HepG2 (cell line): Measurements from ENCODE around the gene CDK10. TPM values are rescaled to one million over a fixed set of nuclear protein-coding genes. Genes with fewer than 3 reads are reported as not detected.
A peak's percentile ranks its signal among the peaks of the same experiment; 100 is the strongest.

Experiments used
- ATAC-seq: fragments of 200-7000 bp; cut with Tn5 transposase; 3 replicates; pipeline ENCODE4 v1.9.1; 2020; ENCODE audit warnings: mild to moderate bottlenecking, moderate library complexity
- BruUV-seq: library from RNA; stranded (reverse); fragments of 400-500 nt; replicated peaks from 2 replicates; lab custom pipeline; 2021; lab: Mats Ljungman, UMichigan
- CTCF ChIA-PET: fragments of 300-600 bp; formaldehyde crosslinking; extraction: SDS; loops from one replicate; lab custom pipeline; 2021; ENCODE audit warnings: low total read pairs, inconsistent platforms, low intra/inter-chr PET ratio; lab: Yijun Ruan, JAX
- POLR2A ChIA-PET: fragments of 350-600 bp; sonication (Branson Sonifier 250); formaldehyde crosslinking; loops from one replicate; lab custom pipeline; 2020; ENCODE audit warnings: antibody characterized with exemption, inconsistent platforms; lab: Yijun Ruan, JAX
- DNase-seq: peaks from one replicate; pipeline ENCODE4 v3.0.0-alpha.2; 2015; ENCODE audit warnings: low spot score
- FAIRE-seq: peaks from 3 replicates; lab custom pipeline; 2011; peaks lifted over from hg19 to GRCh38; lab: Jason Lieb, UNC
- H2AFZ ChIP-seq: one replicate; pipeline ENCODE4 v1.6.1; 2011; ENCODE audit warnings: low read length, inconsistent platforms
- H3K27ac ChIP-seq: fragments of 300-600 bp; 3 replicates; pipeline ENCODE4 v1.8.0; 2011; ENCODE audit warnings: mixed run types, mild to moderate bottlenecking, mixed read lengths, low read length, inconsistent platforms; ENCODE audit not compliant: insufficient read depth; ENCODE audit errors: extremely low read length
- H3K27me3 ChIP-seq, 2 experiments: fragments of 200-600 bp in 1 of 2; 2 replicates in 1 of 2; 3 replicates in 1 of 2; pipeline versions ENCODE4 v1.6.0 to v1.8.0; 2011; ENCODE audit warnings: low read length in 2 of 2, mild to moderate bottlenecking in 2 of 2, moderate library complexity in 2 of 2, inconsistent platforms in 1 of 2; ENCODE audit not compliant: insufficient read depth in 2 of 2, control insufficient read depth in 1 of 2
- H3K36me3 ChIP-seq, 2 experiments: fragments of 200-600 bp in 1 of 2; replicated peaks in 1 of 2; 2 replicates in 1 of 2; 3 replicates in 1 of 2; pipeline versions ENCODE4 v1.5.1 to v1.8.0; 2011; ENCODE audit warnings: low read length in 2 of 2, inconsistent platforms in 1 of 2; ENCODE audit not compliant: insufficient read depth in 2 of 2, control insufficient read depth in 1 of 2
- H3K4me1 ChIP-seq: 2 replicates; pipeline ENCODE4 v1.5.1; 2012; ENCODE audit warnings: low read length, inconsistent platforms; ENCODE audit not compliant: insufficient read depth
- H3K4me2 ChIP-seq: 2 replicates; pipeline ENCODE4 v1.6.0; 2011; ENCODE audit warnings: low read depth, low read length, inconsistent platforms
- H3K4me3 ChIP-seq, 3 experiments: fragments of 200-600 bp in 1 of 3; sonication (generic), shearing (Covaris generic) in 1 of 3; replicated peaks in 1 of 3; 2 replicates each; pipeline ENCODE4 v1.5.1; 2011 to 2016; ENCODE audit warnings: low read length in 3 of 3, inconsistent platforms in 2 of 3, low read depth in 2 of 3, mild to moderate bottlenecking in 2 of 3, control low read depth in 1 of 3, mixed read lengths in 1 of 3; ENCODE audit not compliant: insufficient read depth in 1 of 3
- H3K79me2 ChIP-seq: one replicate; pipeline ENCODE4 v1.6.1; 2011; ENCODE audit warnings: low read length, inconsistent platforms; ENCODE audit not compliant: insufficient read depth
- H3K9ac ChIP-seq: 2 replicates; pipeline ENCODE4 v1.6.0; 2011; ENCODE audit warnings: mild to moderate bottlenecking, low read depth, low read length, inconsistent platforms; ENCODE audit not compliant: insufficient read depth
- H3K9me3 ChIP-seq: 2 replicates; pipeline ENCODE4 v1.5.1; 2012; ENCODE audit warnings: mild to moderate bottlenecking, low read length
- H4K20me1 ChIP-seq: 2 replicates; pipeline ENCODE4 v1.6.0; 2011; ENCODE audit warnings: inconsistent platforms, mild to moderate bottlenecking, low read length, moderate library complexity; ENCODE audit not compliant: insufficient read depth
- ASH2L ChIP-seq: fragments of 300-600, 200-600 bp; sonication (generic); IDR thresholded peaks from 2 replicates; pipeline ENCODE4 v1.7.0; 2017; ENCODE audit warnings: low read depth, mild to moderate bottlenecking, moderate library complexity, mixed read lengths, low read length; ENCODE audit not compliant: insufficient read length
- RBFOX2 ChIP-seq: fragments of 200-400 bp; formaldehyde crosslinking; IDR thresholded peaks from 2 replicates; pipeline ENCODE4 v1.6.1; 2017; ENCODE audit warnings: low read depth, mild to moderate bottlenecking, low read length
- SOX5 ChIP-seq: IDR thresholded peaks from 2 replicates; pipeline ENCODE4 v1.6.1; 2016; ENCODE audit warnings: borderline replicate concordance
- YEATS4 ChIP-seq: sonication (generic); formaldehyde crosslinking; IDR thresholded peaks from 2 replicates; pipeline ENCODE4 v1.4.0; 2020; ENCODE audit warnings: missing genetic modification reagents, borderline replicate concordance
- ZNF605 ChIP-seq: sonication (generic); formaldehyde crosslinking; IDR thresholded peaks from 2 replicates; pipeline ENCODE4 v1.8.0; 2022; ENCODE audit warnings: mild to moderate bottlenecking, missing genetic modification reagents
- WGBS: methylation state at CpG from one replicate; pipeline ENCODE4 v1.1.6; 2017; ENCODE audit warnings: low lambda C conversion rate; 5-methylcytosine and 5-hydroxymethylcytosine counted together
- in situ Hi-C: cut with HindIII; loops from 2 replicates; pipeline ENCODE4 v1.10.0; 2017; ENCODE audit warnings: low pct_unique_long_range_greater_than_20kb; ENCODE audit not compliant: extremely low pct_ligation_motif_present
- intact Hi-C: fragments of 100-400 bp; cut with micrococcal nuclease; formaldehyde crosslinking; loops from one replicate; pipeline ENCODE4 v1.10.0; 2022; ENCODE audit not compliant: unreplicated experiment
- polyA plus RNA-seq, 8 experiments: library from polyadenylated mRNA; depleted of rRNA in 3 of 8; stranded (reverse) in 7 of 8; unstranded in 1 of 8; fragments of >200 nt; fragmentation: Illumina TruSeq in 4 of 8; extraction: Trizol in 4 of 8; gene quantifications; 2 replicates each; pipeline versions ENCODE4 v1.2.1 to v1.2.3, GENCODE V29; 2011 to 2016; ENCODE audit warnings: low read depth in 4 of 8, missing spikeins in 1 of 8, mixed read lengths in 1 of 8; ENCODE audit not compliant: insufficient read depth in 1 of 8
- total RNA-seq, 5 experiments: library from RNA; depleted of rRNA; stranded (reverse); fragments of >200 nt; fragmentation: Illumina TruSeq; extraction: Trizol; gene quantifications; 2 replicates each; pipeline ENCODE4 v1.2.3, GENCODE V29; 2016; ENCODE audit warnings: low read depth in 1 of 5
- TF ChIP-seq, protein P1 (sequence below): sonication (generic); formaldehyde crosslinking; IDR thresholded peaks from 2 replicates; pipeline ENCODE4 v1.5.0; 2020; ENCODE audit warnings: mild to moderate bottlenecking, missing genetic modification reagents, moderate library complexity
- TF ChIP-seq, protein P2 (sequence below): sonication (generic); formaldehyde crosslinking; IDR thresholded peaks from 2 replicates; pipeline ENCODE4 v1.5.1; 2020; ENCODE audit warnings: missing genetic modification reagents, mild to moderate bottlenecking, borderline replicate concordance
- TF ChIP-seq, protein P3 (sequence below): sonication (generic); formaldehyde crosslinking; conservative IDR thresholded peaks from 2 replicates; pipeline ENCODE4 v1.5.0; 2020; ENCODE audit warnings: missing genetic modification reagents

The CDK10 gene
- total and polyA plus RNA-seq, 2 of the 13 experiments (the other 11 are each of a cell fraction or from before 2014, with no cell fraction given), result 2.5 to 3.9 TPM

DNA sequence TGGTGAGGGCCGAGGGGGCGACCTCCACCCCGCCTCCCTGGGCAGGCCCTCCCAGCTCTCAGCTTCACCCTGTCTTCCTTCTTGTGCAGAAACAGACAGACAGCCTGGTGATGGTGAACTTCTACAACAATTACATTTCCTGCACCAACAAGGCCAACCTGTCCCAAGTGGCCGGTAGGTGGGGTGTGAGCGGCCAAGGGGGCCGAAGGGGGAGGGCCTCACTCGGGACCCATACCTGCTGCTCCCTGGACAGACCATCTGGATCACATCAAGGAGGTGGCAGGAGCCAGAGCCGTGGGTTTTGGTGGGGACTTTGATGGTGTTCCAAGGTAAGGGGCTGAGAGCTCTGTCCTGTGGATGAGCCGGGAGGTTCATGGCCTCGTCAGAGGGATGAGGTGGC, 49.1 kb upstream of the CDK10 start:
- H3K4me1 ChIP-seq, result peaks cover 32% of the 10 kb centered on the region
- H3K27ac ChIP-seq, result no peak overlapping the region
- H3K9ac ChIP-seq, result no peak overlapping the region
- FAIRE-seq (no peak), DNase-seq (no peak), ATAC-seq (peak; percentile 8)
- no peaks in the 10 kb centered on the region for H4K20me1 ChIP-seq
- no peak overlapping the region for H3K4me3 ChIP-seq
- H3K36me3 ChIP-seq, result no peaks in the 10 kb centered on the region
- H3K4me2 ChIP-seq, result no peak overlapping the region
- no peaks in the 10 kb centered on the region for H3K9me3 ChIP-seq
- CTCF ChIA-PET, result interaction anchor here (1.1 kb wide), 1 partner anchor 22 kb away, joined by 3 read pairs; no protein-coding TSS in a partner anchor
- intact Hi-C loops (no loop called here), in situ Hi-C loops (no loop called here)
- H2AFZ ChIP-seq, result no peak overlapping the region
- no peak for TF ChIP-seq SOX5 (CRISPR knock-in tag)
- TF ChIP-seq ASH2L, result no peak
- TF ChIP-seq, protein P1, sequence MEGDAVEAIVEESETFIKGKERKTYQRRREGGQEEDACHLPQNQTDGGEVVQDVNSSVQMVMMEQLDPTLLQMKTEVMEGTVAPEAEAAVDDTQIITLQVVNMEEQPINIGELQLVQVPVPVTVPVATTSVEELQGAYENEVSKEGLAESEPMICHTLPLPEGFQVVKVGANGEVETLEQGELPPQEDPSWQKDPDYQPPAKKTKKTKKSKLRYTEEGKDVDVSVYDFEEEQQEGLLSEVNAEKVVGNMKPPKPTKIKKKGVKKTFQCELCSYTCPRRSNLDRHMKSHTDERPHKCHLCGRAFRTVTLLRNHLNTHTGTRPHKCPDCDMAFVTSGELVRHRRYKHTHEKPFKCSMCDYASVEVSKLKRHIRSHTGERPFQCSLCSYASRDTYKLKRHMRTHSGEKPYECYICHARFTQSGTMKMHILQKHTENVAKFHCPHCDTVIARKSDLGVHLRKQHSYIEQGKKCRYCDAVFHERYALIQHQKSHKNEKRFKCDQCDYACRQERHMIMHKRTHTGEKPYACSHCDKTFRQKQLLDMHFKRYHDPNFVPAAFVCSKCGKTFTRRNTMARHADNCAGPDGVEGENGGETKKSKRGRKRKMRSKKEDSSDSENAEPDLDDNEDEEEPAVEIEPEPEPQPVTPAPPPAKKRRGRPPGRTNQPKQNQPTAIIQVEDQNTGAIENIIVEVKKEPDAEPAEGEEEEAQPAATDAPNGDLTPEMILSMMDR (CRISPR knock-in tag), result 0 out of 2 replicates have a peak, but pooled peaks have one; percentile 23
- TF ChIP-seq YEATS4 (CRISPR knock-in tag), result no peak
- TF ChIP-seq, protein P2, sequence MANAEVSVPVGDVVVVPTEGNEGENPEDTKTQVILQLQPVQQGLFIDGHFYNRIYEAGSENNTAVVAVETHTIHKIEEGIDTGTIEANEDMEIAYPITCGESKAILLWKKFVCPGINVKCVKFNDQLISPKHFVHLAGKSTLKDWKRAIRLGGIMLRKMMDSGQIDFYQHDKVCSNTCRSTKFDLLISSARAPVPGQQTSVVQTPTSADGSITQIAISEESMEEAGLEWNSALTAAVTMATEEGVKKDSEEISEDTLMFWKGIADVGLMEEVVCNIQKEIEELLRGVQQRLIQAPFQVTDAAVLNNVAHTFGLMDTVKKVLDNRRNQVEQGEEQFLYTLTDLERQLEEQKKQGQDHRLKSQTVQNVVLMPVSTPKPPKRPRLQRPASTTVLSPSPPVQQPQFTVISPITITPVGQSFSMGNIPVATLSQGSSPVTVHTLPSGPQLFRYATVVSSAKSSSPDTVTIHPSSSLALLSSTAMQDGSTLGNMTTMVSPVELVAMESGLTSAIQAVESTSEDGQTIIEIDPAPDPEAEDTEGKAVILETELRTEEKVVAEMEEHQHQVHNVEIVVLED, result no peak
- TF ChIP-seq, protein P3, sequence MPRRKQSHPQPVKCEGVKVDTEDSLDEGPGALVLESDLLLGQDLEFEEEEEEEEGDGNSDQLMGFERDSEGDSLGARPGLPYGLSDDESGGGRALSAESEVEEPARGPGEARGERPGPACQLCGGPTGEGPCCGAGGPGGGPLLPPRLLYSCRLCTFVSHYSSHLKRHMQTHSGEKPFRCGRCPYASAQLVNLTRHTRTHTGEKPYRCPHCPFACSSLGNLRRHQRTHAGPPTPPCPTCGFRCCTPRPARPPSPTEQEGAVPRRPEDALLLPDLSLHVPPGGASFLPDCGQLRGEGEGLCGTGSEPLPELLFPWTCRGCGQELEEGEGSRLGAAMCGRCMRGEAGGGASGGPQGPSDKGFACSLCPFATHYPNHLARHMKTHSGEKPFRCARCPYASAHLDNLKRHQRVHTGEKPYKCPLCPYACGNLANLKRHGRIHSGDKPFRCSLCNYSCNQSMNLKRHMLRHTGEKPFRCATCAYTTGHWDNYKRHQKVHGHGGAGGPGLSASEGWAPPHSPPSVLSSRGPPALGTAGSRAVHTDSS (CRISPR knock-in tag), result no peak
- TF ChIP-seq RBFOX2, result no peak
- no peak for TF ChIP-seq ZNF605 (CRISPR knock-in tag)
- no peaks in the 10 kb centered on the region for H3K79me2 ChIP-seq
- BruUV-seq, result no TSS peak
- H3K27me3 ChIP-seq, result no peaks in the 10 kb centered on the region
- WGBS, result 46% methylated on average over 10 of the region's 10 CpGs
- POLR2A ChIA-PET, result no interaction called here
